ENCODE measurements around the gene AFF3. TPM values are rescaled to one million over a fixed set of nuclear protein-coding genes. Genes with fewer than 3 reads are reported as not detected.
A peak's percentile ranks its signal among the peaks of the same experiment; 100 is the strongest.

Gene AFF3
- total and polyA plus RNA-seq, 8 donors: 16.4 to 42.0 (median 21.4) TPM

DNA sequence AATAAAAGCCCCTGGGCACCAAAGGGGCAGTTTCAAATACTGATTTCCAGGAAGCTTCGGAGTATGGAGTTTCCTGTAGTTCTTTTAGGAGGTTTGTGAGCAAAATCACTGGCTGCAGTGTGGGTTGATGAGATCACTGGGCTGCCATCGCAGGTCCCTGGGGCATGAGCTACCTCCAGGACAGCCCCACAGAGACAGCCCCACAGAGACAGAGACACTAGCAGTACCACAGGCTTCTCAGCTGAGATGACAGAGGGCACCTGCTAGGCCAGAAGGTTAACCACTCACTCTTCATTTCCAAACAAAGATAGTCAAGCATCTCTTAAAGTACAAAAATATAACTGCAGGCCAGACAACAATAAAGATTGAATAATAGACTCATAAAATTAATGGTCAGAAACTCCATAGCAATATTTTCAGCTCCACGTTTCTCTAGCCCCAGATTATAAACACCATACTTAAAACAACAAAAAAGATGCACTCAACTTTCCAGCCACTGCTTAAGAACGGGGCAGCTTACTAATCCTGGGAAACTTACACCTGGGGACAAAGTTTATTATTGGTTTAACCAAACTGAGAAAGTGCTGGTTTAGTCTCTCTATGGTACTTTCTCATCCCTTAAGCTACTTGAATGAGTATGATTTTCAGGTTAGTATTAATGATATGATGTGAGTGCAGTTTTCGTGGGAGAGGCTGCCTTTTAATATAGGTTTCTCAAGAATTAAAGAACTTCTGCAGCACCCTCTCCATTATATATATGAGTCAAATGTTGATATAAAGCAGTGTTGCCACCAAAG lies 11.6 kb downstream of the AFF3 start:
- intact Hi-C loops (cut with DNase I): no loop called here
- DNase-seq (no peak), ATAC-seq (no peak)
- no peaks in the 10 kb centered on the region for H3K36me3 ChIP-seq
- no peak overlapping the region for H3K27ac ChIP-seq
- no peaks in the 10 kb centered on the region for H3K27me3 ChIP-seq
- TF ChIP-seq, protein P1, sequence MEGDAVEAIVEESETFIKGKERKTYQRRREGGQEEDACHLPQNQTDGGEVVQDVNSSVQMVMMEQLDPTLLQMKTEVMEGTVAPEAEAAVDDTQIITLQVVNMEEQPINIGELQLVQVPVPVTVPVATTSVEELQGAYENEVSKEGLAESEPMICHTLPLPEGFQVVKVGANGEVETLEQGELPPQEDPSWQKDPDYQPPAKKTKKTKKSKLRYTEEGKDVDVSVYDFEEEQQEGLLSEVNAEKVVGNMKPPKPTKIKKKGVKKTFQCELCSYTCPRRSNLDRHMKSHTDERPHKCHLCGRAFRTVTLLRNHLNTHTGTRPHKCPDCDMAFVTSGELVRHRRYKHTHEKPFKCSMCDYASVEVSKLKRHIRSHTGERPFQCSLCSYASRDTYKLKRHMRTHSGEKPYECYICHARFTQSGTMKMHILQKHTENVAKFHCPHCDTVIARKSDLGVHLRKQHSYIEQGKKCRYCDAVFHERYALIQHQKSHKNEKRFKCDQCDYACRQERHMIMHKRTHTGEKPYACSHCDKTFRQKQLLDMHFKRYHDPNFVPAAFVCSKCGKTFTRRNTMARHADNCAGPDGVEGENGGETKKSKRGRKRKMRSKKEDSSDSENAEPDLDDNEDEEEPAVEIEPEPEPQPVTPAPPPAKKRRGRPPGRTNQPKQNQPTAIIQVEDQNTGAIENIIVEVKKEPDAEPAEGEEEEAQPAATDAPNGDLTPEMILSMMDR (IDR thresholded peaks at IDR 0.05): no peak
- H3K9me3 ChIP-seq: no peaks in the 10 kb centered on the region
- no peaks in the 10 kb centered on the region for H3K4me1 ChIP-seq
- H3K4me3 ChIP-seq: no peak overlapping the region

DNA sequence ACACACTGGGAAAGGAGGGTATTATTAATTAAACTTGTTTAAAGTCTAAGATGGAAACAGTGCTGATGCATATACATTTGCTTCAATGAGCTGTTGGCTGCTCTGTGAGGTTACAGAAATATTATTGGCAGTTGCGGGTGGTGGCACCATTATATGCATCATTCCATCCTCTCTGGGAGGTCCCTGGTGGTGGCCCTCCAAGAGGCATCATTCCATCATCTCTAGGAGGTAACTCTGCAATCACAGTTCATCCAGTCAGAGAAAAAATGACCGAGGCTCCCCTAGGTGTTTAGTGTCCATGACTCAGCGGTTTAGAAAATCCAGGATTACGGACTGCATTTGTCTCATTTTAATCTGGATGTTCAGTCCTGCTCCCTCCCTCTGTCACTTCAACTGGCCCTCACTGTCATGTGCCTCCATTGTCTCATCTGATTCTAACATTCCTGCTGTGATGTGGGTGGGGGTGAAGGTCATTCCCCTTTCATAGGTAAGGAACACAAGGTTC lies 15.4 kb downstream of the AFF3 start:
- no peaks in the 10 kb centered on the region for H3K27me3 ChIP-seq
- no peak overlapping the region for H3K4me3 ChIP-seq
- H3K27ac ChIP-seq: no peak overlapping the region
- DNase-seq (no peak), ATAC-seq (no peak)
- no peaks in the 10 kb centered on the region for H3K36me3 ChIP-seq
- H3K9me3 ChIP-seq: no peaks in the 10 kb centered on the region
- intact Hi-C loops (cut with DNase I): no loop called here
- no peaks in the 10 kb centered on the region for H3K4me1 ChIP-seq
- TF ChIP-seq, protein P1 (IDR thresholded peaks at IDR 0.05): no peak

DNA sequence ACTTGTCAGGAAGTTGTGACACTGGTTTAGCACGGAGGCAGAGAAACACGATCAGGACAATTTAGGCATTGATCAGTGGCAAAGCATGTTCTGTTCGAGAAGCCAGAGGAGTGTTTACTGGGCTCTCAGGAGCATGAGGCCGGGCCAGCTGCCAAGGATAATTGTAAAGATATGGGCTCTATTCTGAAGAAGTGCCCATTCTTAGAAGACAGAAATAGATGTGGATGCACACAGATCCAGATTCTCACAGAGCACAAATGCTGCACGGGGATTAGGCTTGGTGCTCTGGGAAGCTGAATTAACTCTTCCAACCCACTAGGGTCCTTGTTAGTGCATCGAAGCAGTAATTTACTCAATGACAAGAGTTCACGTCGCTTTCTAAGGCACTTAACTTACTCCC lies 16.2 kb downstream of the AFF3 start:
- Histone ChIP-seq H3K9me3 (no peaks in the 10 kb centered on the region), H3K4me1 (no peaks in the 10 kb centered on the region), H3K27me3 (no peaks in the 10 kb centered on the region), H3K27ac (no peak overlapping the region), H3K4me3 (no peak overlapping the region), H3K36me3 (no peaks in the 10 kb centered on the region)
- DNase-seq (peak in 1 of 4 donors; percentile 12), ATAC-seq (no peak)
- TF ChIP-seq, protein P1 (IDR thresholded peaks at IDR 0.05): no peak
- intact Hi-C loops (cut with DNase I): no loop called here

DNA sequence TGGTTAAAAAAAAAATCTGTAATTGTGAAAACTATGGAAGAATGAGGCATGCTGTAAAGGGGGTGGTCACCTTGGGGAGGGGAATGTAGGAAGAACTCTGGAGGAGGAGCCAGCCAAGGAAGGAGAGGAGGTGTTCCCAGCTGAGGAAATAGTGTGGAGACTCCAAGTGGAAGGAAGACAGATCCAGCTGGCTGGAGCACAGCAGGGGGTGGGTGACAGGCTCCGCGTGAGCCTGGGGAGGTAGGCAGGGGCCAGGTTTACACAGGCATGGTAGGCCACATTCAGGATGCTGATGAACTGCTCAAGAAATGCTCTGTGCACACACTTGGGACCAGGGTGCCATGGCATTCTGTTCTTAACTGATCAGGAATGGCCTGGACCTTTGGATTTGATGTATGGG lies 16.8 kb downstream of the AFF3 start:
- TF ChIP-seq, protein P1 (IDR thresholded peaks at IDR 0.05): no peak
- Histone ChIP-seq H3K4me1 (no peaks in the 10 kb centered on the region), H3K4me3 (no peak overlapping the region), H3K9me3 (no peaks in the 10 kb centered on the region), H3K27ac (no peak overlapping the region), H3K27me3 (no peaks in the 10 kb centered on the region), H3K36me3 (no peaks in the 10 kb centered on the region)
- intact Hi-C loops (cut with DNase I): no loop called here
- no peak for DNase-seq
- no peak for ATAC-seq

DNA sequence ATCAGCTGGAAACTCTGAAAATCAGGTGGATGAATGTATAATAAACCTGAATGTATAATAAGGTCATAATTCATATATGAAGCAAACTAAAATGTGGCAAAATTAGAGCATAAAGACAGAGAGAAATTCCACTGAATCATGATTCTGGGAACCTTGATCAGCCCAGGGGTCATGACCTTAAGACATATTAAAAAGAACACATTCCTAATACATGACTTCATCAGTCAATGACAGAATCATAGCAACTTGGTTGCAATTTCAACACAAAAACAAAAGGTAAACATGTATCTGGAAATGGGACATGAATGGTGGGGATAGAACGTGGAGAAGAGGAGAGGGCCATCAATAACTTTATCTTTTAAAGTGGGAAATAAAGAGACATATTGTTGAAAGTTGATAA lies 17.6 kb downstream of the AFF3 start:
- H3K36me3 ChIP-seq: no peaks in the 10 kb centered on the region
- intact Hi-C loops (cut with DNase I): no loop called here
- H3K4me1 ChIP-seq: no peaks in the 10 kb centered on the region
- no peak overlapping the region for H3K4me3 ChIP-seq
- no peak for ATAC-seq
- DNase-seq: no peak
- H3K27ac ChIP-seq: no peak overlapping the region
- no peaks in the 10 kb centered on the region for H3K27me3 ChIP-seq
- TF ChIP-seq, protein P1 (IDR thresholded peaks at IDR 0.05): no peak
- no peaks in the 10 kb centered on the region for H3K9me3 ChIP-seq

All from left lung (tissue), 10 donors.